Bronchial epithelial cell (primary cell): Measurements from ENCODE around the gene ENPP3. TPM values are rescaled to one million over a fixed set of nuclear protein-coding genes. Genes with fewer than 3 reads are reported as not detected.

Experiments
- DNase-seq: peaks from one replicate; pipeline ENCODE4 v3.0.0-alpha.2; 2010; ENCODE audit warnings: low read depth
- FAIRE-seq: peaks from 2 replicates; lab custom pipeline; 2011; peaks lifted over from hg19 to GRCh38; lab: Jason Lieb, UNC
- H3K27me3 ChIP-seq: 2 replicates; pipeline ENCODE4 v1.5.1; 2011; ENCODE audit warnings: low read length; ENCODE audit not compliant: control insufficient read depth, insufficient read depth
- H3K36me3 ChIP-seq: 2 replicates; pipeline ENCODE4 v1.5.1; 2011; ENCODE audit warnings: low read length; ENCODE audit not compliant: control insufficient read depth, insufficient read depth
- H3K4me3 ChIP-seq: 2 replicates; pipeline ENCODE4 v1.5.1; 2011; ENCODE audit warnings: mild to moderate bottlenecking, low read depth, low read length, control low read depth
- CTCF ChIP-seq: IDR thresholded peaks from 2 replicates; pipeline ENCODE4 v1.5.1; 2011; ENCODE audit warnings: mild to moderate bottlenecking, moderate library complexity, low read length, control low read depth, inconsistent platforms; ENCODE audit not compliant: insufficient read depth, severe bottlenecking
- total RNA-seq: library from RNA; depleted of rRNA; stranded (reverse); fragments of >200 nt; gene quantifications from 2 replicates; pipeline ENCODE4 v1.2.1, GENCODE V29; 2014

The ENPP3 gene
- total RNA-seq, 1 donor from 2014 or later, result not detected

- Histone ChIP-seq H3K4me3 (no peak overlapping the region), H3K27me3 (no peaks in the 10 kb centered on the region), H3K36me3 (no peaks in the 10 kb centered on the region)
- DNase-seq, result no peak
- no peak for TF ChIP-seq CTCF
- no peak for FAIRE-seq
These were observed 128.1 kb downstream of the ENPP3 start for GRCh38 chr6:131765081-131765803.

GRCh38 chr6:131765804-131766135 lies 128.7 kb downstream of the ENPP3 start:
- DNase-seq (no peak), FAIRE-seq (no peak)
- Histone ChIP-seq H3K4me3 (no peak overlapping the region), H3K27me3 (no peaks in the 10 kb centered on the region), H3K36me3 (no peaks in the 10 kb centered on the region)
- TF ChIP-seq CTCF, result no peak

DNA sequence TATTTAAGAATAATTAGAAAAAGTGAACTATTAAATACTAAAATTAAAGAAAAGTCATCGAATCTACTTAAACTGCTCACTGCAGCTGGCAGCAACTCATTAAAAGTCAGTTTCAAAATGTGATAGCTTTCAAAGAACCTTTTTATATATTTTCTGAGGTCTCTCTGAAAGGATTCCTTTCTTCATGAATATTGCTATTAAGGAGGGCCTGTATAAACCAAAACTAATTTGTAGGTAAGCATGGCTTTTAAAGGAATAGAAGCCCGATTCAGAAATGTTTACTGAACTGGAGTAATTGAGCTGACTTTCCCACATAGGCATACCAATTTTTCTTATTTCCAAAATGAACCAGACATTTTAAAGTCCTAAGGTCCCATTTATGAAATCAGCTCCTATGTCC lies 129.5 kb downstream of the ENPP3 start:
- Histone ChIP-seq H3K36me3 (no peaks in the 10 kb centered on the region), H3K27me3 (no peaks in the 10 kb centered on the region), H3K4me3 (no peak overlapping the region)
- no peak for TF ChIP-seq CTCF
- DNase-seq, result no peak
- no peak for FAIRE-seq

DNA sequence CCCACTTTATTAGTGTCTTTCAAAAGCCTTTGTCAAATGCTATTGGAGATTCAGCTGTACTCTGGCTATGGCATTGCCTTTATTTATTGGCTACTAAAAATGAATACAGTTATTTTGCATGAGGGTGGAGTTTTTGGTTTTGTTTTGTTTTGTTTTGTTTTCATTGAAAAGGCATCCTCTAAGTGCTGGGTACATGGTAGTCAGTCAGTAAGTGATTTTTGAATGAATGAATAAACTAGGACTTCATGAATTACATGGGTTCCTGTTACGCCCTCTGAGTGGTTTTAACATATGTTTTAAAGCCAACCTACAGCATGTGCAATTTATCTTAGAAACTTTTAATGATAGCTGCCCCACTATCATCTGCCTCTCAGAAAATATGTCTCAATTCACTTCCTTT lies 131.9 kb downstream of the ENPP3 start:
- FAIRE-seq, result no peak
- H3K36me3 ChIP-seq, result no peaks in the 10 kb centered on the region
- no peak for TF ChIP-seq CTCF
- no peaks in the 10 kb centered on the region for H3K27me3 ChIP-seq
- no peak overlapping the region for H3K4me3 ChIP-seq
- DNase-seq, result no peak

DNA sequence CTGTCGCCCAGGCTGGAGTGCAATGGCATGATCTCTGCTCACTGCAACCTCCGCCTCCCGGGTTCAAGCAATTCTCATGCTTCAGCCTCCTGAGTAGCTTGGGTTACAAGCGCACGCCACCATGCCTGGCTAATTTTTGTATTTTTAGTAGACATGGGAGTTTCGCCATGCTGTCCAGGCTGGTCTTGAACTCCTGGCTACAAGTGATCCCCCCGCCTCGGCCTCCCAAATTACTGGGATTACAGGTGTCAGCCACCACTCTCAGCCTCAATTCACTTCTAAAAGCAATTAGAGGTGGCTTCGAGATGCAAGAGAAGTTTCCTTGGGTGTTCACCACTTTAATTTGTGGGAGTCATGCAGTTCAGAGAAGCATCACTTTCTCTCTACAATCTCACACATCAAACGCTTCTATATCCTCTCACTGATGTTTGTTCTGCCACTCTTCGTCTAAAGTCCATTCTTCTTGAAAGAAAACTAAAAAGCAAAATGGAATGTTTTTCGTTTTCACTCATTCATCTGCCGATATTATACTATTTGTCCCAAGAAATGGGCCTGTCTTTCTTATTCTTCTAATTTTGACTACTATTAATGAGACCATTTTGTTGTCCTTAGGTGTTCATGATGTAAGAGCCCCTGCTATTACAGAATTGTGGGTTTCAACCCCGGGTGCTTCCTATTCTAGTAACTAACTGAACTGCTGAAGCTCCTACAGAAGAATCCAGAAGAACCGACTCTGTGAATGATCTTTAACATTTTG lies 132.5 kb downstream of the ENPP3 start:
- FAIRE-seq, result no peak
- H3K27me3 ChIP-seq, result no peaks in the 10 kb centered on the region

More for the DNA sequence above, 132.5 kb downstream of the ENPP3 start:
- Histone ChIP-seq H3K4me3 (no peak overlapping the region), H3K36me3 (no peaks in the 10 kb centered on the region)
- no peak for DNase-seq
- no peak for TF ChIP-seq CTCF
